Measurements from ENCODE around the gene PGM5. TPM values are rescaled to one million over a fixed set of nuclear protein-coding genes. Genes with fewer than 3 reads are reported as not detected.
"Not testable (repeated sequence)": the region's sequence is repeated elsewhere in the genome, so short reads cannot be mapped to it uniquely, and the experiment has no call there.

The PGM5 gene
- 100 to 1,000 TPM; 258 to 276 TPM for total RNA-seq
- long read RNA-seq, transcript PGM5-202 (11 exons, 3,338 nt): major isoform, 6 of 20 reads
- long read RNA-seq, partial matches to known transcripts: 4 of 20 reads
- long read RNA-seq, other reads (novel, unspliced or antisense): 10 of 20 reads

GRCh38 chr9:68356380-68357118 lies at the start of gene PGM5:
TSS of gene PGM5 (plus strand) at chr9:68356611. CDS start at chr9:68357128, 517 bp downstream.
- DNase-seq: peak; percentile 73
- peak; percentile 83 to 89 for ATAC-seq
- intact Hi-C loops (cut with DNase I): not testable (repeated sequence)

- intact Hi-C loops (cut with DNase I): not testable (repeated sequence)
- DNase-seq (peak; percentile 2), ATAC-seq (peak; percentile 53 to 58)
Measured at GRCh38 chr9:68307127-68307526, 49.3 kb upstream of the PGM5 start.

GRCh38 chr9:68307654-68308053 lies 48.8 kb upstream of the PGM5 start:
- DNase-seq: peak; percentile 6
- ATAC-seq: peak; percentile 35 to 43
- intact Hi-C loops (cut with DNase I): not testable (repeated sequence)

GRCh38 chr9:68311208-68311607 lies 45.2 kb upstream of the PGM5 start:
- DNase-seq; ATAC-seq; intact Hi-C loops (cut with DNase I): not testable (repeated sequence)

GRCh38 chr9:68318209-68318608 lies 38.2 kb upstream of the PGM5 start:
- ATAC-seq; DNase-seq; intact Hi-C loops (cut with DNase I): not testable (repeated sequence)

- DNase-seq; intact Hi-C loops (cut with DNase I); ATAC-seq: not testable (repeated sequence)
Measured at GRCh38 chr9:68323749-68324148, 32.7 kb upstream of the PGM5 start.

GRCh38 chr9:68324518-68324917 lies 31.9 kb upstream of the PGM5 start:
- ATAC-seq; intact Hi-C loops (cut with DNase I): not testable (repeated sequence)

GRCh38 chr9:68329106-68329505 lies 27.3 kb upstream of the PGM5 start:
- intact Hi-C loops (cut with DNase I); ATAC-seq; DNase-seq: not testable (repeated sequence)

More at GRCh38 chr9:68324518-68324917, 31.9 kb upstream of the PGM5 start:
- not testable (repeated sequence) for DNase-seq

GRCh38 chr9:68330531-68331173 lies 25.8 kb upstream of the PGM5 start:
- ATAC-seq; DNase-seq; intact Hi-C loops (cut with DNase I): not testable (repeated sequence)

- DNase-seq; intact Hi-C loops (cut with DNase I); ATAC-seq: not testable (repeated sequence)
Measured at GRCh38 chr9:68332122-68332521, 24.3 kb upstream of the PGM5 start.

GRCh38 chr9:68335935-68336334 lies 20.5 kb upstream of the PGM5 start:
- peak; percentile 60 to 92 for ATAC-seq
- DNase-seq; intact Hi-C loops (cut with DNase I): not testable (repeated sequence)

GRCh38 chr9:68336639-68337339 lies 19.6 kb upstream of the PGM5 start:
- intact Hi-C loops (cut with DNase I); DNase-seq: not testable (repeated sequence)
- ATAC-seq: peak; percentile 60 to 96

GRCh38 chr9:68338000-68338399 lies 18.4 kb upstream of the PGM5 start:
- ATAC-seq; intact Hi-C loops (cut with DNase I); DNase-seq: not testable (repeated sequence)

GRCh38 chr9:68342265-68343025 lies 14.0 kb upstream of the PGM5 start:
- ATAC-seq: peak; percentile 85 to 92
- DNase-seq; intact Hi-C loops (cut with DNase I): not testable (repeated sequence)

GRCh38 chr9:68343242-68343641 lies 13.2 kb upstream of the PGM5 start:
- ATAC-seq; intact Hi-C loops (cut with DNase I); DNase-seq: not testable (repeated sequence)

- DNase-seq; intact Hi-C loops (cut with DNase I): not testable (repeated sequence)
- peak in 1 of 2 donors; percentile 42 for ATAC-seq
Measured at GRCh38 chr9:68343992-68344391, 12.4 kb upstream of the PGM5 start.

- intact Hi-C loops (cut with DNase I); DNase-seq: not testable (repeated sequence)
- ATAC-seq: peak in 1 of 2 donors; percentile 28
Measured at GRCh38 chr9:68351689-68352088, 4.7 kb upstream of the PGM5 start.

- ATAC-seq: peak; percentile 4 to 6
- intact Hi-C loops (cut with DNase I); DNase-seq: not testable (repeated sequence)
Measured at GRCh38 chr9:68355993-68356379, 425 bp upstream of the PGM5 start.

Data from left cardiac atrium (tissue), 4 donors.